SK-N-SH (cell line): ENCODE data around the gene EWSR1. TPM values are rescaled to one million over a fixed set of nuclear protein-coding genes. Genes with fewer than 3 reads are reported as not detected.

Source experiments
- polyA plus RNA-seq, 3 experiments: library from polyadenylated mRNA; depleted of rRNA; stranded (reverse); fragments of >200 nt; gene quantifications; 2 replicates each; pipeline ENCODE4 v1.2.3, GENCODE V29; 2012
- small RNA-seq, 7 experiments: library from RNA; depleted of rRNA; stranded (forward); fragments of <200 nt; gene quantifications; one replicate each; pipeline ENCODE3, GENCODE V24; 2012

Gene EWSR1
- polyA plus RNA-seq, 1 of the 3 experiments (the other 2 are of a cell fraction) = 173 TPM

Small RNAs within 50 kb of the gene (small RNA-seq; reads per million reads assigned to genes)
- 0 reads per million in 7 experiments for gene MIR3653

Other genes with a start within 250 kb of the EWSR1 start
- gene C22orf31, start 206.4 kb upstream of the EWSR1 start, polyA plus RNA-seq (2012; rRNA removed) = not detected in 2 replicates
- 7.9 and 10.0 TPM in 2 replicates for gene KREMEN1, start 195.2 kb upstream of the EWSR1 start, polyA plus RNA-seq (2012; rRNA removed)
- 0.71 and 1.1 TPM in 2 replicates for gene EMID1, start 62.4 kb upstream of the EWSR1 start, polyA plus RNA-seq (2012; rRNA removed)
- gene RHBDD3, start 287 bp upstream of the EWSR1 start, polyA plus RNA-seq (2012; rRNA removed) = 19.0 and 23.0 TPM in 2 replicates
- 16.8 and 21.8 TPM in 2 replicates for gene GAS2L1, start 38.4 kb downstream of the EWSR1 start, polyA plus RNA-seq (2012; rRNA removed)
- gene RASL10A, start 47.4 kb downstream of the EWSR1 start, polyA plus RNA-seq (2012; rRNA removed) = 0.18 and 0.36 TPM in 2 replicates
- 40.4 and 51.9 TPM in 2 replicates for gene AP1B1, start 120.3 kb downstream of the EWSR1 start, polyA plus RNA-seq (2012; rRNA removed)
- gene RFPL1, start 170.3 kb downstream of the EWSR1 start, polyA plus RNA-seq (2012; rRNA removed) = not detected in 2 replicates
- gene NEFH, start 211.9 kb downstream of the EWSR1 start, polyA plus RNA-seq (2012; rRNA removed) = 3.5 TPM in 2 replicates